ENCODE data around the gene GREB1L. TPM values are rescaled to one million over a fixed set of nuclear protein-coding genes. Genes with fewer than 3 reads are reported as not detected.

Gene GREB1L
- total RNA-seq, 4 donors from 2014 or later, result 6.2 to 14.9 (median 10.4) TPM

GRCh38 chr18:21254576-21254975 is 12.5 kb downstream of the GREB1L start:
- TF ChIP-seq CTCF (IDR thresholded peaks at IDR 0.05), result no peak
- no peak for TF ChIP-seq POLR2AphosphoS5 (IDR thresholded peaks at IDR 0.05)
- no peak for TF ChIP-seq POLR2A (IDR thresholded peaks at IDR 0.05)
- TF ChIP-seq EP300 (IDR thresholded peaks at IDR 0.05), result no peak
- Histone ChIP-seq H3K27me3 (no peaks in the 10 kb centered on the region), H3K4me3 (no peak overlapping the region), H3K4me1 (no peaks in the 10 kb centered on the region), H3K36me3 (no peaks in the 10 kb centered on the region), H3K9me3 (no peaks in the 10 kb centered on the region), H3K27ac (no peak overlapping the region)
- 65 to 100% methylated on average over 2 to 3 of the region's 3 CpGs for WGBS, 2 donors (ENCODE audit: low coverage in 1 of 2)
- no peak for ATAC-seq

GRCh38 chr18:21255211-21255610 is 13.2 kb downstream of the GREB1L start:
- ATAC-seq, result no peak
- H3K36me3 ChIP-seq, result no peaks in the 10 kb centered on the region

GRCh38 chr18:21257386-21257785 is 15.4 kb downstream of the GREB1L start:
- Histone ChIP-seq H3K4me1 (no peaks in the 10 kb centered on the region), H3K9me3 (no peaks in the 10 kb centered on the region), H3K36me3 (no peaks in the 10 kb centered on the region), H3K27ac (no peak overlapping the region), H3K4me3 (no peak overlapping the region), H3K27me3 (no peaks in the 10 kb centered on the region)
- ATAC-seq, result no peak
- TF ChIP-seq EP300 (IDR thresholded peaks at IDR 0.05) (no peak), POLR2A (IDR thresholded peaks at IDR 0.05) (no peak), POLR2AphosphoS5 (IDR thresholded peaks at IDR 0.05) (no peak), CTCF (IDR thresholded peaks at IDR 0.05) (no peak)

More at GRCh38 chr18:21255211-21255610, 13.2 kb downstream of the GREB1L start:
- no peak overlapping the region for H3K4me3 ChIP-seq
- 80 to 85% methylated on average over 3 of the region's 3 CpGs for WGBS, 2 donors (ENCODE audit: low coverage in 1 of 2)
- H3K27me3 ChIP-seq, result no peaks in the 10 kb centered on the region
- no peak overlapping the region for H3K27ac ChIP-seq
- no peaks in the 10 kb centered on the region for H3K4me1 ChIP-seq
- TF ChIP-seq POLR2A (IDR thresholded peaks at IDR 0.05) (no peak), CTCF (IDR thresholded peaks at IDR 0.05) (no peak), POLR2AphosphoS5 (IDR thresholded peaks at IDR 0.05) (no peak), EP300 (IDR thresholded peaks at IDR 0.05) (no peak)
- H3K9me3 ChIP-seq, result no peaks in the 10 kb centered on the region

GRCh38 chr18:21260621-21261020 is 18.6 kb downstream of the GREB1L start:
- no peaks in the 10 kb centered on the region for H3K4me1 ChIP-seq
- WGBS, 2 donors (ENCODE audit: low coverage in 1 of 2), result 40 to 72% methylated on average over 2 of the region's 2 CpGs
- no peak for ATAC-seq
- H3K27ac ChIP-seq, result no peak overlapping the region
- TF ChIP-seq CTCF (IDR thresholded peaks at IDR 0.05) (no peak), EP300 (IDR thresholded peaks at IDR 0.05) (no peak), POLR2AphosphoS5 (IDR thresholded peaks at IDR 0.05) (no peak), POLR2A (IDR thresholded peaks at IDR 0.05) (no peak)
- no peaks in the 10 kb centered on the region for H3K27me3 ChIP-seq
- H3K4me3 ChIP-seq, result no peak overlapping the region
- no peaks in the 10 kb centered on the region for H3K36me3 ChIP-seq
- no peaks in the 10 kb centered on the region for H3K9me3 ChIP-seq

GRCh38 chr18:21261352-21261751 is 19.3 kb downstream of the GREB1L start:
- Histone ChIP-seq H3K4me3 (no peak overlapping the region), H3K9me3 (no peaks in the 10 kb centered on the region), H3K27me3 (no peaks in the 10 kb centered on the region), H3K36me3 (no peaks in the 10 kb centered on the region), H3K27ac (no peak overlapping the region), H3K4me1 (no peaks in the 10 kb centered on the region)
- no peak for ATAC-seq
- WGBS, 2 donors (ENCODE audit: low coverage in 1 of 2), result 78% methylated on average over 1 of the region's 1 CpG; no CpG with 5 or more reads in 1 of the 2 donors
- TF ChIP-seq CTCF (IDR thresholded peaks at IDR 0.05), result no peak
- TF ChIP-seq POLR2A (IDR thresholded peaks at IDR 0.05), result no peak
- no peak for TF ChIP-seq POLR2AphosphoS5 (IDR thresholded peaks at IDR 0.05)
- no peak for TF ChIP-seq EP300 (IDR thresholded peaks at IDR 0.05)
